Liver (tissue), 9 donors: ENCODE measurements around the gene PRPF40B. TPM values are rescaled to one million over a fixed set of nuclear protein-coding genes. Genes with fewer than 3 reads are reported as not detected.

Experiments used
- DNase-seq: peaks from one replicate; pipeline ENCODE4 v3.0.0-alpha.2; 2017; ENCODE audit warnings: low spot score
- H3K27ac ChIP-seq, 2 donors: one replicate each; pipeline ENCODE4 v1.7.0; 2013; ENCODE audit warnings: inconsistent platforms in 2 of 2, low read length in 2 of 2, control low read depth in 1 of 2, low read depth in 1 of 2, mild to moderate bottlenecking in 1 of 2
- H3K27me3 ChIP-seq, 4 donors: one replicate each; pipeline versions ENCODE4 v1.6.1 to v1.7.0; 2013; ENCODE audit warnings: low read length in 3 of 4, inconsistent platforms in 1 of 4, mild to moderate bottlenecking in 1 of 4, moderate library complexity in 1 of 4; ENCODE audit not compliant: control insufficient read depth in 4 of 4, insufficient read depth in 4 of 4
- H3K36me3 ChIP-seq, 4 donors: one replicate each; pipeline versions ENCODE4 v1.6.1 to v1.7.0; 2013; ENCODE audit warnings: low read length in 3 of 4, mild to moderate bottlenecking in 3 of 4, low read depth in 1 of 4, moderate library complexity in 1 of 4; ENCODE audit not compliant: control insufficient read depth in 4 of 4, insufficient read depth in 3 of 4
- H3K4me1 ChIP-seq, 4 donors: one replicate each; pipeline versions ENCODE4 v1.6.1 to v1.7.0; 2013; ENCODE audit warnings: low read length in 3 of 4, mild to moderate bottlenecking in 3 of 4, moderate library complexity in 1 of 4; ENCODE audit not compliant: control insufficient read depth in 4 of 4, insufficient read depth in 4 of 4
- H3K4me3 ChIP-seq, 3 donors: one replicate each; pipeline versions ENCODE4 v1.6.1 to v1.7.0; 2013; ENCODE audit warnings: low read length in 3 of 3, control low read depth in 1 of 3, low read depth in 1 of 3, mild to moderate bottlenecking in 1 of 3
- H3K9ac ChIP-seq, 2 donors: one replicate each; pipeline ENCODE4 v1.7.0; 2013; ENCODE audit warnings: low read length in 2 of 2, mild to moderate bottlenecking in 2 of 2, moderate library complexity in 2 of 2, control low read depth in 1 of 2, low read depth in 1 of 2
- H3K9me3 ChIP-seq, 4 donors: one replicate each; pipeline versions ENCODE4 v1.6.1 to v1.7.0; 2013; ENCODE audit warnings: low read length in 3 of 4; ENCODE audit not compliant: control insufficient read depth in 4 of 4
- CTCF ChIP-seq: fragments of 150-350 bp; IDR thresholded peaks from 2 replicates; pipeline ENCODE4 v1.5.1; 2017; ENCODE audit warnings: improper control_type of control experiment, low read depth, low read length; ENCODE audit not compliant: missing input control
- FOXA1 ChIP-seq: IDR thresholded peaks from 2 replicates; pipeline ENCODE4 v1.6.1; 2016; ENCODE audit warnings: antibody characterized with exemption
- FOXA2 ChIP-seq: IDR thresholded peaks from 2 replicates; pipeline ENCODE4 v1.6.1; 2016; ENCODE audit warnings: antibody characterized with exemption
- HNF4A ChIP-seq, 2 donors: conservative IDR thresholded peaks; 2 replicates each; pipeline ENCODE4 v1.6.1; 2016; ENCODE audit warnings: antibody characterized with exemption in 2 of 2, mild to moderate bottlenecking in 2 of 2
- HNF4G ChIP-seq: IDR thresholded peaks from 2 replicates; pipeline ENCODE4 v1.6.1; 2016; ENCODE audit warnings: antibody characterized with exemption
- MAX ChIP-seq: IDR thresholded peaks from 2 replicates; pipeline ENCODE4 v1.6.1; 2016; ENCODE audit warnings: antibody characterized with exemption
- NR2F2 ChIP-seq: IDR thresholded peaks from 2 replicates; pipeline ENCODE4 v1.6.1; 2016; ENCODE audit warnings: antibody characterized with exemption
- RAD21 ChIP-seq, 2 donors: IDR thresholded peaks; 2 replicates each; pipeline ENCODE4 v1.6.1; 2016; ENCODE audit warnings: antibody characterized with exemption in 2 of 2, mild to moderate bottlenecking in 2 of 2
- REST ChIP-seq: IDR thresholded peaks from 2 replicates; pipeline ENCODE4 v1.6.1; 2016; ENCODE audit warnings: antibody characterized with exemption, mild to moderate bottlenecking
- RXRA ChIP-seq, 2 donors: IDR thresholded peaks; 2 replicates each; pipeline ENCODE4 v1.6.1; 2017 to 2018; ENCODE audit warnings: antibody characterized with exemption in 2 of 2, mild to moderate bottlenecking in 1 of 2
- SP1 ChIP-seq: IDR thresholded peaks from 2 replicates; pipeline ENCODE4 v1.6.1; 2018; ENCODE audit warnings: antibody characterized with exemption, mild to moderate bottlenecking
- TAF1 ChIP-seq: conservative IDR thresholded peaks from 2 replicates; pipeline ENCODE4 v1.6.1; 2016; ENCODE audit warnings: antibody characterized with exemption, mild to moderate bottlenecking
- YY1 ChIP-seq: IDR thresholded peaks from 2 replicates; pipeline ENCODE4 v1.6.1; 2016; ENCODE audit warnings: antibody characterized with exemption, mild to moderate bottlenecking
- ZBTB33 ChIP-seq: IDR thresholded peaks from 2 replicates; pipeline ENCODE4 v1.6.1; 2016; ENCODE audit warnings: antibody characterized with exemption
- WGBS: extraction: QIAGEN DNeasy Blood & Tissue Kit; methylation state at CpG from one replicate; pipeline ENCODE4 v1.1.7; 2013; 5-methylcytosine and 5-hydroxymethylcytosine counted together
- polyA plus RNA-seq, 2 donors: library from polyadenylated mRNA; stranded (reverse) in 1 of 2; unstranded in 1 of 2; fragments of 200-250 nt in 1 of 2; fragments of >200 nt in 1 of 2; fragmentation: Nextera tagmentation in 1 of 2; extraction: Ambion mirVana in 1 of 2; gene quantifications; one replicate each; pipeline versions ENCODE4 v1.2.1 to v1.2.3, GENCODE V29; 2013 to 2015
- total RNA-seq, 2 donors: library from RNA; depleted of rRNA; stranded (reverse); fragments of >200 nt; gene quantifications; one replicate each; pipeline ENCODE4 v1.2.3, GENCODE V29; 2014
- donor health status: healthy.
- donor health status: healthy.
- donor health status: healthy.
- donor health status: healthy.
- donor health status: healthy.

PRPF40B gene
- total and polyA plus RNA-seq, 4 donors: 2.4 to 4.8 (median 3.9) TPM

- peaks cover 3 to 17% (median 11%) of the 10 kb centered on the region in 4 donors for H3K4me1 ChIP-seq
- no peak overlapping the region for H3K9ac ChIP-seq
- DNase-seq: no peak
- no peaks in the 10 kb centered on the region for H3K9me3 ChIP-seq
- TF ChIP-seq SP1 (no peak), RAD21 (IDR thresholded peaks at IDR 0.05) (no peak), TAF1 (no peak), RXRA (IDR thresholded peaks at IDR 0.05) (no peak), NR2F2 (no peak), ZBTB33 (no peak), FOXA1 (no peak), HNF4G (no peak), YY1 (no peak), MAX (no peak), CTCF (no peak)
- H3K27me3 ChIP-seq: no peaks in the 10 kb centered on the region
- 97% methylated on average over 7 of the region's 7 CpGs for WGBS
- H3K36me3 ChIP-seq: peaks cover 0 to 12% (median 3%) of the 10 kb centered on the region in 4 donors
- H3K4me3 ChIP-seq: no peak overlapping the region
- no peak overlapping the region for H3K27ac ChIP-seq
Measured at GRCh38 chr12:49646331-49646830, 23.0 kb downstream of the PRPF40B start.

GRCh38 chr12:49646871-49647654 is 23.7 kb downstream of the PRPF40B start:
- TF ChIP-seq HNF4A (conservative IDR thresholded peaks at IDR 0.05) (no peak), SP1 (no peak), HNF4G (no peak), CTCF (no peak), REST (no peak), FOXA2 (no peak), YY1 (no peak), ZBTB33 (no peak), NR2F2 (no peak), MAX (no peak)
- peaks cover 0 to 9% (median 3%) of the 10 kb centered on the region in 4 donors for H3K36me3 ChIP-seq
- no peak for DNase-seq
- no peak overlapping the region for H3K27ac ChIP-seq
- no peaks in the 10 kb centered on the region for H3K9me3 ChIP-seq
- WGBS: 83% methylated on average over 12 of the region's 12 CpGs
- H3K4me1 ChIP-seq: peaks cover 3 to 17% (median 11%) of the 10 kb centered on the region in 4 donors
- H3K9ac ChIP-seq: no peak overlapping the region
- H3K4me3 ChIP-seq: no peak overlapping the region
- H3K27me3 ChIP-seq: no peaks in the 10 kb centered on the region
